ENCODE results near the gene CMTR1. TPM values are rescaled to one million over a fixed set of nuclear protein-coding genes. Genes with fewer than 3 reads are reported as not detected.

CMTR1 gene
- total RNA-seq, 3 donors from 2014 or later, result 31.4 to 35.7 (median 32.4) TPM

DNA sequence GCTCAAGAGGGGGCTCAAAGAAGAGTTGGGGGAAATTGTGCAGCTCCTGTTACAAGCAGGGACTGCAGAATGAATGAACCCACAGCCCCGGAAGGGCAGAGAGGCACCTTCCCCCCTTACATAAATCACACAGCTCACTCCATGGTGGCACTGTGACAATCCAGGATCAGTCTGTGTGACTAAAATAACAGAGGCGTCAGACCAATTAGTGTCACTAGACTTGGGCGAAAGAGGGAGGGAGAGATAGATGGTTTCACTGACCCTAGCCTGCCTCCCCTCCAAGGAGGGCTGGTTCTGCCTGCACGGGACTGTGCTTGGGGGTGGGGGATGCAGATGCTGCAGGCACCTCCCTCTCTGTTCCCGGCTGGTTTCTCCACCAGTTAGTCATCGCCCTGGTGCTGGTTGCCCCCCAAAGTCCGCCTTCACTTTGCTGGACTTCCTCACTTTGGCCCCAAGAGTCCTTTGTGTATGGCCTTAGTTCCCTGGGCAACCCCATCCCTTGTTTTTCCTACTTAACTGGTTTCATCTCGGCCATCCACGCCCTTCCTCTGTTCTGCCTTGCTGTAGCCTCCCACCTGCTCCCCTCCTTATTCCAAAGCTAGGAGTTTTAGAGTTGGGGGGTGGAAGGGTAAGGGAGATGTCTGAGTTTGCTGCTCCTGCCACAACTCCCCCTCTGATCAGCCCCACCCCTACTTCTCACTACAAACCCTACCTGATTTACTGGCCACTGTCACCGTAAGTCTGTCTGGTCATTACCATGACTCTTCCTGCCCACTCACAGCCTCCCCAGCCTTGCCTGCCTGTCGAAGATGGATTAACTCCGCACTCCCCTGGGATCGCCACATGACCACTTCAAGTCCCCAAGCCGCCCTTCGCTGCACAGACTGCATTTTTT, 48.9 kb downstream of the CMTR1 start:
- TF ChIP-seq POLR2A (IDR thresholded peaks at IDR 0.05), result no peak
- Histone ChIP-seq H3K4me1 (no peaks in the 10 kb centered on the region), H3K36me3 (no peaks in the 10 kb centered on the region), H3K27ac (no peak overlapping the region), H3K9me3 (no peaks in the 10 kb centered on the region), H3K4me3 (no peak overlapping the region), H3K27me3 (no peaks in the 10 kb centered on the region)
- no peak for DNase-seq (ENCODE audit: low spot score in 2 of 2)
- intact Hi-C loops (cut with DNase I; ENCODE audit: low total_unique reads), result no loop called here

DNA sequence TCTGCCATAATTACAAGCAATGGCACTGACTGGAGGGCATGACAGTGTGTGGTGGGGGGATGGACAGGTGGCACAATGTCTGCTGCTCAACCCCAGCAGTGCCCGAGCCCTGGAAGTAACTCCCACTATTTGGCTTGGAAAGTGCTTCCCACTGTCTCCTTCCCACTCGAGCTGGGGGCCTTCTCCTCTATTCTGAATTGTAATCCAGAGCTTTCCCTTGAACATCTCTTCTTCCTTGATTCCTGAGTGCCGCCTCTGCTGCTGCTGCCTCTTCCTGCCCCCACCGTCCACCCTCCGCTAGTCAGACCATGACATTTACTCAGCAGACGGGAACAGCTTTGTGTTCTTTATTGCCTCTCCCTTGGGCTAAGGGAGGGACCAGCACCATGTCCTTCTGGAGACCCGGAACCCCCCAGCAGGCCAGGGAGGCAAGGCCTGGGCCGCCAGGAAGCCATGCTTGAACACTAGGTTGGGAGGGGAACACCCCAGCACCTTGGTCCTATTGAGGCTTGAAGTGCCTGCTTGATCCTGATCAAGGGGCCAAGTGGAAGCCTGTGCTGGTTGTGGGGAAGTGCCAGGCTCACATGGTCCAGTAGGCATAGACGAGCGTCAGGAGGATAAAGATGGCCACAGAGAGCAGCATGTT, 49.7 kb downstream of the CMTR1 start:
- intact Hi-C loops (cut with DNase I; ENCODE audit: low total_unique reads), result no loop called here
- Histone ChIP-seq H3K4me1 (no peaks in the 10 kb centered on the region), H3K4me3 (no peak overlapping the region), H3K27ac (no peak overlapping the region), H3K27me3 (no peaks in the 10 kb centered on the region), H3K9me3 (no peaks in the 10 kb centered on the region), H3K36me3 (no peaks in the 10 kb centered on the region)
- TF ChIP-seq POLR2A (IDR thresholded peaks at IDR 0.05), result no peak
- TF ChIP-seq, protein P1, sequence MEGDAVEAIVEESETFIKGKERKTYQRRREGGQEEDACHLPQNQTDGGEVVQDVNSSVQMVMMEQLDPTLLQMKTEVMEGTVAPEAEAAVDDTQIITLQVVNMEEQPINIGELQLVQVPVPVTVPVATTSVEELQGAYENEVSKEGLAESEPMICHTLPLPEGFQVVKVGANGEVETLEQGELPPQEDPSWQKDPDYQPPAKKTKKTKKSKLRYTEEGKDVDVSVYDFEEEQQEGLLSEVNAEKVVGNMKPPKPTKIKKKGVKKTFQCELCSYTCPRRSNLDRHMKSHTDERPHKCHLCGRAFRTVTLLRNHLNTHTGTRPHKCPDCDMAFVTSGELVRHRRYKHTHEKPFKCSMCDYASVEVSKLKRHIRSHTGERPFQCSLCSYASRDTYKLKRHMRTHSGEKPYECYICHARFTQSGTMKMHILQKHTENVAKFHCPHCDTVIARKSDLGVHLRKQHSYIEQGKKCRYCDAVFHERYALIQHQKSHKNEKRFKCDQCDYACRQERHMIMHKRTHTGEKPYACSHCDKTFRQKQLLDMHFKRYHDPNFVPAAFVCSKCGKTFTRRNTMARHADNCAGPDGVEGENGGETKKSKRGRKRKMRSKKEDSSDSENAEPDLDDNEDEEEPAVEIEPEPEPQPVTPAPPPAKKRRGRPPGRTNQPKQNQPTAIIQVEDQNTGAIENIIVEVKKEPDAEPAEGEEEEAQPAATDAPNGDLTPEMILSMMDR (IDR thresholded peaks at IDR 0.05), result no peak
- no peak for DNase-seq (ENCODE audit: low spot score in 2 of 2)

DNA sequence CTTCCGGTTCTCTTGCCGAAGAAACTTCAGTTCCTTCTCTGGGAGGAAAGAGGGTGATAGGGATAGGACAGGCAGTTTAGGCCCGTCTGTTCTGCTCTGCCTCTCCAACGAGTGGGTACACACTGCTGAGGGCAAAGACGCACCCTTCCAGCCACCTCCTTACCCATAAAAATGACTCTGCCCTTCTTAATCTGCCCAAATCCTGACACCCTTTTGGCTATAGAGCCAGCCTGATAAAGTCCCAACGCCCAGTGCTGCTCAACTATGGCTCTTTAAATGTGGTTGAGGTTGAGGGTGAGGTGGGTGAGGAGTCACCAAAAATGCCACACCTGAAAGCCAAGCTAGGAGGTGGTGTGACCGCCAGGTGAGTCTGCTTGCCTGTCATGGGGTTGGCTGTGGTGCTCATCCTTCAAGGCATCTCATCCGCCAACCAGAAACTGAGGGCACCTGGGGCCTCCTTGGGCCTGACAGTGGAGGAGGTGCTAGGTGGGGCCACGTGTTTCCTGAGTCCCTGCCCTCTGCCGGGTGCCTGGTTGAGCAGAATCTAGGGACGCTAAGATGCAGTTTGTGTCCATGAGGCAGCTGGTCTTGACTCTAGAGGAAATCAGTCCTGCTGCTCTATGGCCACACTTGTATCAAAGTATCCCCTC, 50.4 kb downstream of the CMTR1 start:
- Histone ChIP-seq H3K4me3 (no peak overlapping the region), H3K4me1 (no peaks in the 10 kb centered on the region), H3K36me3 (no peaks in the 10 kb centered on the region), H3K27me3 (no peaks in the 10 kb centered on the region), H3K9me3 (no peaks in the 10 kb centered on the region), H3K27ac (no peak overlapping the region)
- no peak for TF ChIP-seq POLR2AphosphoS5 (IDR thresholded peaks at IDR 0.05)
- DNase-seq (ENCODE audit: low spot score in 2 of 2), result no peak
- intact Hi-C loops (cut with DNase I; ENCODE audit: low total_unique reads), result no loop called here

DNA sequence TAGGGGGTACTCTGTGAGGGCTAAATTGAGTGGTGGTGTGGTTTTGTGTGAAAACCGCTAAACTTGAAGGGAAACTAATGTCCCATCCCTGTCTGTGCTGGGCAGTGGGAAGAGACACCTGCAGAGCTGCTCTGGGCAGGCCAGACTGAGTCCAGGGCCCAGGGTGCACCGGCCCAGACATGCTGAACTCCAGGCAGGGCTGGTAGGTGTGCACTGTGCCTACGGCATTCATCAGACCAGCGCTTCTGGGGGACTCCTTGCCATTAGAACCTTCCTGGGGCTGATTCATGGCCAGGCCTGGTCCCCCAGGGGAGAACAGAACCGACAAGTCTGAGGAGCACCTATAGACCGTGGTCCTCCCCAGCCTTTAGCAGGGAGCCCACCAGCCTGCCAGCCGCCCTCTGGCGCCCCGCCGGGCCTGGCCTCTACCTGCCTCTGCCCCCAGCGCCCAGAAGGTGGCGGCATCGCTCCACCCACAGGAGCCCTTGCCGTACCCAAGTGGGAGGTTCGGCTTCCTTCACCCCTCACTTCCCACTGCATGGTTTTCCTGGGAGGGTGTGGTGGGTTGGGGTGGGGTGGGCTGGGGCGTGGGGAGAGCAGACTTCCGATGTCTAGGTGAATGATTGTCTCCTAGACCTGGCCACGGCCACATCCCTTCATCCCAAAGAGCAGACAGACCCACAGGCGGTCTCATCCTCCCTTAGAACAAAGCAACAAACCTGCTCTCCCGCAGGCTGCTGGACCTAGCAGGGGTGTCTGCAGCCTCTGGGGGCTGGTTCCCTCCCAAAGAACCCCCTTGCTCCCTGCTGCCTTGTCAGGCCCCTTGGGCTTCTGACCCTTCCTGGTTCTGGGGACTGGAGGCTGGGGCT, 51.1 kb downstream of the CMTR1 start:
- intact Hi-C loops (cut with DNase I; ENCODE audit: low total_unique reads), result no loop called here
- H3K4me3 ChIP-seq, result no peak overlapping the region

DNA sequence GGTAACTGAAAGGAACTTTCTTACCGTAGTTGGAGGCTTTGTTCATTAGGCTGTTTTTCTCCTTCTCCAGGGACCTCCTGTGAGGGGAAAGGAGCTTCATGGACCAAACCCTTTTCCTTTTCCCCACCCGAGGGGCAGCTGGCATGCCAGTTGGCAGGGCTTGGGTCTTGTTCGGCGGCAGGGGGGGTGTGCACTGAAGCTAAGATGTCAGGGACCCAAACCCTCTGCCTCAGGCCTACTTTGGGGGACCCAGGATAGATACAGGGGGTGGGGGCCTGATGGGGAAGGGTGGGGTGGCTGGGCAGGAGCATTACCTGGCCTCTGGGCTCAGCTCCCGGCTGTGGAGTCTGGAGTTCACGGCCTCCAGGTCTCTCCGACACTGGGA, 51.8 kb downstream of the CMTR1 start:
- Histone ChIP-seq H3K9me3 (no peaks in the 10 kb centered on the region), H3K4me3 (no peak overlapping the region), H3K4me1 (no peaks in the 10 kb centered on the region), H3K27me3 (no peaks in the 10 kb centered on the region), H3K27ac (no peak overlapping the region), H3K36me3 (no peaks in the 10 kb centered on the region)
- TF ChIP-seq, protein P1 (IDR thresholded peaks at IDR 0.05), result no peak
- TF ChIP-seq POLR2A (IDR thresholded peaks at IDR 0.05) (no peak), POLR2AphosphoS5 (IDR thresholded peaks at IDR 0.05) (no peak)
- intact Hi-C loops (cut with DNase I; ENCODE audit: low total_unique reads), result no loop called here
- DNase-seq (ENCODE audit: low spot score in 2 of 2), result no peak

More for the DNA sequence above, 51.1 kb downstream of the CMTR1 start:
- Histone ChIP-seq H3K27me3 (no peaks in the 10 kb centered on the region), H3K27ac (no peak overlapping the region), H3K36me3 (no peaks in the 10 kb centered on the region), H3K4me1 (no peaks in the 10 kb centered on the region), H3K9me3 (no peaks in the 10 kb centered on the region)
- peak in 1 of 2 donors; percentile 64 for DNase-seq (ENCODE audit: low spot score in 2 of 2)
- TF ChIP-seq POLR2A (IDR thresholded peaks at IDR 0.05), result no peak
- TF ChIP-seq, protein P1 (IDR thresholded peaks at IDR 0.05), result peak in 2 of 3 donors; percentile 61 to 70
- TF ChIP-seq POLR2AphosphoS5 (IDR thresholded peaks at IDR 0.05), result no peak

Data from breast epithelium (tissue), 4 donors.